GM21723 (cell line): ENCODE measurements around the gene ERV3-1.
A peak's percentile ranks its signal among the peaks of the same experiment; 100 is the strongest.
"Not testable (repeated sequence)": the region's sequence is repeated elsewhere in the genome, so short reads cannot be mapped to it uniquely, and the experiment has no call there.

Experiments
- ATAC-seq: cut with Tn5 transposase; IDR thresholded peaks from one replicate; pipeline ENCODE4 v1.9.1; 2021; ENCODE audit warnings: mild to moderate bottlenecking, moderate library complexity; ENCODE audit not compliant: unreplicated experiment

The ERV3-1 gene

GRCh38 chr7:65006094-65006992, at the start of gene ERV3-1:
ERV3-1 (minus strand) TSS chr7:65006687; CDS start chr7:64993026, 13,661 bp downstream.
- ATAC-seq, result peak; percentile 100

GRCh38 chr7:65055786-65056185, 49.3 kb upstream of the ERV3-1 start:
- not testable (repeated sequence) for ATAC-seq

GRCh38 chr7:65054466-65054994, 48.0 kb upstream of the ERV3-1 start:
- not testable (repeated sequence) for ATAC-seq

- not testable (repeated sequence) for ATAC-seq
Observed at GRCh38 chr7:65051654-65052053, 45.2 kb upstream of the ERV3-1 start.

GRCh38 chr7:65051139-65051538, 44.7 kb upstream of the ERV3-1 start:
- not testable (repeated sequence) for ATAC-seq

- ATAC-seq, result not testable (repeated sequence)
Observed at GRCh38 chr7:65046329-65046728, 39.8 kb upstream of the ERV3-1 start.

GRCh38 chr7:65045589-65045988, 39.1 kb upstream of the ERV3-1 start:
- not testable (repeated sequence) for ATAC-seq

GRCh38 chr7:65038767-65039166, 32.3 kb upstream of the ERV3-1 start:
- peak; percentile 18 for ATAC-seq

- peak; percentile 81 for ATAC-seq
Observed at GRCh38 chr7:65037740-65038688, 31.5 kb upstream of the ERV3-1 start.

- ATAC-seq, result not testable (repeated sequence)
Observed at GRCh38 chr7:65036526-65036925, 30.0 kb upstream of the ERV3-1 start.

GRCh38 chr7:65035469-65035868, 29.0 kb upstream of the ERV3-1 start:
- ATAC-seq, result not testable (repeated sequence)

GRCh38 chr7:65034120-65034782, 27.8 kb upstream of the ERV3-1 start:
- not testable (repeated sequence) for ATAC-seq

- ATAC-seq, result not testable (repeated sequence)
Observed at GRCh38 chr7:65033391-65033790, 26.9 kb upstream of the ERV3-1 start.

- not testable (repeated sequence) for ATAC-seq
Observed at GRCh38 chr7:65025023-65025422, 18.5 kb upstream of the ERV3-1 start.

- ATAC-seq, result not testable (repeated sequence)
Observed at GRCh38 chr7:65020978-65021377, 14.5 kb upstream of the ERV3-1 start.

- ATAC-seq, result not testable (repeated sequence)
Observed at GRCh38 chr7:65009881-65010280, 3.4 kb upstream of the ERV3-1 start.

GRCh38 chr7:65009394-65009793, 2.9 kb upstream of the ERV3-1 start:
- ATAC-seq, result not testable (repeated sequence)

- ATAC-seq, result not testable (repeated sequence)
Observed at GRCh38 chr7:65007036-65007435, 549 bp upstream of the ERV3-1 start.

GRCh38 chr7:65004575-65004974, 1.9 kb downstream of the ERV3-1 start:
- ATAC-seq, result no peak

GRCh38 chr7:65002972-65003585, 3.4 kb downstream of the ERV3-1 start:
- no peak for ATAC-seq
